ENCODE results near the gene PFKFB4.

GRCh38 chr3:48553886-48554845, 2.4 kb downstream of the PFKFB4 start:
- TF ChIP-seq SRF (IDR thresholded peaks at IDR 0.05; ENCODE audit: low read depth) (no peak), JUND (IDR thresholded peaks at IDR 0.05) (no peak), POLR2AphosphoS5 (IDR thresholded peaks at IDR 0.05; ENCODE audit: low read depth, low read length) (no peak), SIN3A (IDR thresholded peaks at IDR 0.05; ENCODE audit: low read depth) (no peak), POLR2A (IDR thresholded peaks at IDR 0.05; ENCODE audit: borderline replicate concordance, extremely low read depth, insufficient read depth, insufficient read length) (no peak), CBX3 (IDR thresholded peaks at IDR 0.05; ENCODE audit: low read depth) (no peak)
